Tibial nerve (tissue), 4 donors: ENCODE results near the gene YES1. TPM values are rescaled to one million over a fixed set of nuclear protein-coding genes. Genes with fewer than 3 reads are reported as not detected.

Experiments
- DNase-seq, 2 donors: peaks; one replicate each; pipeline ENCODE4 v3.0.0-alpha.2; 2019; ENCODE audit warnings: low spot score in 2 of 2
- H3K27ac ChIP-seq, 4 donors: fragments of 200-600 bp; sonication (generic) in 3 of 4; one replicate each; pipeline ENCODE4 v1.5.1; 2017 to 2019; ENCODE audit warnings: mild to moderate bottlenecking in 1 of 4
- H3K27me3 ChIP-seq, 2 donors: fragments of 200-600 bp; sonication (generic) in 1 of 2; one replicate each; pipeline versions ENCODE4 v1.5.1 to v1.6.0; 2017 to 2019
- H3K36me3 ChIP-seq, 3 donors: fragments of 200-600 bp; sonication (generic); one replicate each; pipeline ENCODE4 v1.5.1; 2018 to 2019
- H3K4me1 ChIP-seq, 4 donors: fragments of 200-600 bp; sonication (generic) in 3 of 4; one replicate each; pipeline ENCODE4 v1.5.1; 2017 to 2019
- H3K4me3 ChIP-seq, 4 donors: fragments of 200-600 bp; sonication (generic) in 3 of 4; one replicate each; pipeline ENCODE4 v1.5.1; 2017 to 2019; ENCODE audit warnings: mild to moderate bottlenecking in 1 of 4, moderate library complexity in 1 of 4
- H3K9me3 ChIP-seq, 4 donors: fragments of 200-600 bp; sonication (generic) in 3 of 4; one replicate each; pipeline ENCODE4 v1.5.1; 2017 to 2019
- CTCF ChIP-seq, 5 experiments: fragments of 200-600 bp in 3 of 5; fragments of 450-650 bp in 2 of 5; sonication (generic) in 3 of 5; IDR thresholded peaks; one replicate each; pipeline ENCODE4 v1.5.1; 2016 to 2019; ENCODE audit warnings: antibody characterized with exemption in 5 of 5, mild to moderate bottlenecking in 3 of 5, moderate library complexity in 2 of 5
- EP300 ChIP-seq, 2 donors: sonication (generic); formaldehyde crosslinking; IDR thresholded peaks; one replicate each; pipeline ENCODE4 v1.6.1; 2017; ENCODE audit warnings: antibody characterized with exemption in 2 of 2, mild to moderate bottlenecking in 1 of 2
- POLR2A ChIP-seq, 2 donors: fragments of 450-650 bp; IDR thresholded peaks; one replicate each; pipeline ENCODE4 v1.6.1; 2017; ENCODE audit warnings: antibody characterized with exemption in 2 of 2, mild to moderate bottlenecking in 2 of 2, moderate library complexity in 2 of 2
- WGBS, 2 donors: methylation state at CpG; one replicate each; pipeline ENCODE4 v1.1.5; 2018; 5-methylcytosine and 5-hydroxymethylcytosine counted together
- total RNA-seq, 4 donors: library from RNA; depleted of rRNA; stranded (reverse); fragments of >200 nt; gene quantifications; one replicate each; pipeline ENCODE4 v1.1.0, GENCODE V29; 2016

The YES1 gene
- total RNA-seq, 4 donors from 2014 or later: 47.5 to 73.0 (median 59.1) TPM

DNA sequence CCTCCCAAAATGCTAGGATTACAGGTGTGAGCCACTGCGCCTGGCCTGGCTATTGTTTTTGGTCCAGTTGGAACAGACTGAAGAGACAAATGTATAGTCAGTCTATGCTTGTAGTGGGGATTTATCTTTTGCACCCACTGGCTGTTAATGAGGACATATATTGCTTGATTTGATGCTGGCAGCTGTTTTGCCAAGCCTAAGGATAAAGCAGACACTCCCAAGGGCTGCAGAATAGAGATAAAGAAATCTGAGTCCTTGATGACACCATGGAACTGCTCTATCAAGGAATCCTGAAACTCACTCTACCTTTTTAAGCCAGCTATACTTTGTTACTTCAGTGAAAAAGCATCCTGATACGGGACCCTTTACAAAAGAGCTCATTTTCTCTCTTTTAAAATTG lies 56.5 kb downstream of the YES1 start:
- DNase-seq: no peak
- H3K9me3 ChIP-seq: peaks cover 0 to 4% (median 0%) of the 10 kb centered on the region in 4 donors
- 75 to 77% methylated on average over 2 of the region's 2 CpGs for WGBS, 2 donors
- TF ChIP-seq EP300 (IDR thresholded peaks at IDR 0.05): no peak
- no peak overlapping the region for H3K27ac ChIP-seq
- H3K36me3 ChIP-seq: peaks cover 0 to 8% (median 0%) of the 10 kb centered on the region in 3 donors
- no peaks in the 10 kb centered on the region for H3K4me1 ChIP-seq
- no peaks in the 10 kb centered on the region for H3K27me3 ChIP-seq
- no peak overlapping the region for H3K4me3 ChIP-seq

- Histone ChIP-seq H3K36me3 (peaks cover 0 to 14% (median 0%) of the 10 kb centered on the region in 3 donors), H3K4me1 (no peaks in the 10 kb centered on the region), H3K27ac (no peak overlapping the region), H3K27me3 (no peaks in the 10 kb centered on the region), H3K4me3 (no peak overlapping the region), H3K9me3 (no peaks in the 10 kb centered on the region)
- WGBS, 2 donors: 87 to 95% methylated on average over 1 of the region's 1 CpG
- no peak for DNase-seq
- TF ChIP-seq EP300 (IDR thresholded peaks at IDR 0.05) (no peak), POLR2A (IDR thresholded peaks at IDR 0.05) (no peak), CTCF (IDR thresholded peaks at IDR 0.05) (no peak)
These were observed 57.4 kb downstream of the YES1 start for GRCh38 chr18:754656-755055.

GRCh38 chr18:750456-750855 lies 61.6 kb downstream of the YES1 start:
- no peaks in the 10 kb centered on the region for H3K4me1 ChIP-seq
- peaks cover 0 to 44% (median 0%) of the 10 kb centered on the region in 3 donors for H3K36me3 ChIP-seq
- H3K9me3 ChIP-seq: no peaks in the 10 kb centered on the region
- H3K27ac ChIP-seq: no peak overlapping the region
- TF ChIP-seq EP300 (IDR thresholded peaks at IDR 0.05): no peak
- no peak for TF ChIP-seq POLR2A (IDR thresholded peaks at IDR 0.05)
- WGBS, 2 donors: 89 to 96% methylated on average over 1 of the region's 1 CpG
- H3K27me3 ChIP-seq: no peaks in the 10 kb centered on the region
- H3K4me3 ChIP-seq: no peak overlapping the region
- no peak for DNase-seq

GRCh38 chr18:744832-745597 lies 67.0 kb downstream of the YES1 start:
- TF ChIP-seq EP300 (IDR thresholded peaks at IDR 0.05): no peak
- TF ChIP-seq CTCF (IDR thresholded peaks at IDR 0.05): no peak
- TF ChIP-seq POLR2A (IDR thresholded peaks at IDR 0.05): no peak
- no peaks in the 10 kb centered on the region for H3K27me3 ChIP-seq
- no peak for DNase-seq
- no peaks in the 10 kb centered on the region for H3K9me3 ChIP-seq
- 91% methylated on average over 2 of the region's 2 CpGs for WGBS, 2 donors
- H3K4me3 ChIP-seq: no peak overlapping the region
- H3K36me3 ChIP-seq: peaks cover 0 to 46% (median 0%) of the 10 kb centered on the region in 3 donors
- H3K27ac ChIP-seq: no peak overlapping the region
- H3K4me1 ChIP-seq: no peaks in the 10 kb centered on the region

DNA sequence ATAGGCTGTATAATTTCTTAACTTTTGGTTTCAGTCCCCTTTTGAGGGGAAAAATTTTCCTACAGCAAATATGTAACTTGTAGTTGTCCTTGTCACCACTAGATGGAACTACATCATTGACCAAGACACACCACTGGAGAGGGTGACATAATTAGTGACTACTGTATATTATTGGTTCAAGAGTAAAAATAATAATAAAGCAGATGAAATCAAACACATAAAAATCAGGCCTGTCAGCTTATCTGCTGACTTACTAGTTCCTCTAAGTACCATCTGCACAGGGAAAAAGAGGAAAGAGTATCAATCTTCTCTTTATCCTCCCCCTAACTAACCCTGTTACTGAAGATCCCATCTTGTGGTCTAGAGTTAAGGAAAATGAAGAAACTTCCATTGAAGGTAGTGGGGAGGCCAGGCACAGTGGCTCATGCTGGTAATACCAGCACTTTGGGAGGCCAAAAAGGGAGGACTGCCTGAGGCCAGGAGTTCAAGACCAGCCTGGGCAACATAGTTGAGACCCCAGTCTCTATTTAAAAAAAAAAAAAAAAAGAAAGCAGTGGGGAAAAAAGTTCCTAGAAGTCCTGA lies 70.0 kb downstream of the YES1 start:
- DNase-seq: no peak
- Histone ChIP-seq H3K36me3 (peaks cover 0 to 47% (median 0%) of the 10 kb centered on the region in 3 donors), H3K27ac (no peak overlapping the region), H3K4me1 (no peaks in the 10 kb centered on the region), H3K27me3 (no peaks in the 10 kb centered on the region), H3K4me3 (no peak overlapping the region), H3K9me3 (no peaks in the 10 kb centered on the region)
- no peak for TF ChIP-seq POLR2A (IDR thresholded peaks at IDR 0.05)
- peak; percentile 57 to 79 (median 75) for TF ChIP-seq CTCF (IDR thresholded peaks at IDR 0.05)
- TF ChIP-seq EP300 (IDR thresholded peaks at IDR 0.05): peak in 1 of 2 donors; percentile 5

GRCh38 chr18:732371-732770 lies 79.7 kb downstream of the YES1 start:
- H3K4me3 ChIP-seq: no peak overlapping the region
- no peak overlapping the region for H3K27ac ChIP-seq
- H3K4me1 ChIP-seq: no peaks in the 10 kb centered on the region
- no peaks in the 10 kb centered on the region for H3K27me3 ChIP-seq
- H3K36me3 ChIP-seq: peaks cover 0 to 69% (median 0%) of the 10 kb centered on the region in 3 donors
- TF ChIP-seq EP300 (IDR thresholded peaks at IDR 0.05) (no peak), CTCF (IDR thresholded peaks at IDR 0.05) (no peak), POLR2A (IDR thresholded peaks at IDR 0.05) (no peak)
- 94 to 97% methylated on average over 3 of the region's 3 CpGs for WGBS, 2 donors
- H3K9me3 ChIP-seq: no peaks in the 10 kb centered on the region
- no peak for DNase-seq
